Endothelial cell of umbilical vein (primary cell): ENCODE measurements around the gene EML2.

Experiments
- CTCF ChIP-seq, 2 donors: IDR thresholded peaks; 1 replicate in 1 of 2; 2 replicates in 1 of 2; pipeline ENCODE4 v1.5.1; 2011; ENCODE audit warnings: low read length in 2 of 2, mild to moderate bottlenecking in 2 of 2, moderate library complexity in 2 of 2, control low read depth in 1 of 2, inconsistent platforms in 1 of 2, low read depth in 1 of 2; ENCODE audit not compliant: insufficient read depth in 1 of 2; ENCODE audit errors: extremely low read depth in 1 of 2
- POLR2A ChIP-seq: IDR thresholded peaks from 2 replicates; pipeline ENCODE4 v1.6.1; 2012; ENCODE audit warnings: low read depth, mild to moderate bottlenecking, control low read depth, low read length
- POLR2AphosphoS5 ChIP-seq: IDR thresholded peaks from 2 replicates; pipeline ENCODE4 v1.6.1; 2012; ENCODE audit warnings: low read depth, mild to moderate bottlenecking, control low read depth, low read length, moderate library complexity; ENCODE audit not compliant: insufficient read depth

GRCh38 chr19:45636275-45636674 is 2.9 kb downstream of the EML2 start:
- no peak for TF ChIP-seq CTCF (IDR thresholded peaks at IDR 0.05; ENCODE audit: extremely low read depth in 1 of 2, insufficient read depth in 1 of 2, low read depth in 1 of 2, low read length in 2 of 2)
- TF ChIP-seq POLR2A, result no peak
- no peak for TF ChIP-seq POLR2AphosphoS5
